Measurements from ENCODE around the gene MEF2B. TPM values are rescaled to one million over a fixed set of nuclear protein-coding genes. Genes with fewer than 3 reads are reported as not detected.
"Not testable (repeated sequence)": the region's sequence is repeated elsewhere in the genome, so short reads cannot be mapped to it uniquely, and the experiment has no call there.

The MEF2B gene
- total RNA-seq, 1 donor from 2014 or later, result 0.97 TPM

DNA sequence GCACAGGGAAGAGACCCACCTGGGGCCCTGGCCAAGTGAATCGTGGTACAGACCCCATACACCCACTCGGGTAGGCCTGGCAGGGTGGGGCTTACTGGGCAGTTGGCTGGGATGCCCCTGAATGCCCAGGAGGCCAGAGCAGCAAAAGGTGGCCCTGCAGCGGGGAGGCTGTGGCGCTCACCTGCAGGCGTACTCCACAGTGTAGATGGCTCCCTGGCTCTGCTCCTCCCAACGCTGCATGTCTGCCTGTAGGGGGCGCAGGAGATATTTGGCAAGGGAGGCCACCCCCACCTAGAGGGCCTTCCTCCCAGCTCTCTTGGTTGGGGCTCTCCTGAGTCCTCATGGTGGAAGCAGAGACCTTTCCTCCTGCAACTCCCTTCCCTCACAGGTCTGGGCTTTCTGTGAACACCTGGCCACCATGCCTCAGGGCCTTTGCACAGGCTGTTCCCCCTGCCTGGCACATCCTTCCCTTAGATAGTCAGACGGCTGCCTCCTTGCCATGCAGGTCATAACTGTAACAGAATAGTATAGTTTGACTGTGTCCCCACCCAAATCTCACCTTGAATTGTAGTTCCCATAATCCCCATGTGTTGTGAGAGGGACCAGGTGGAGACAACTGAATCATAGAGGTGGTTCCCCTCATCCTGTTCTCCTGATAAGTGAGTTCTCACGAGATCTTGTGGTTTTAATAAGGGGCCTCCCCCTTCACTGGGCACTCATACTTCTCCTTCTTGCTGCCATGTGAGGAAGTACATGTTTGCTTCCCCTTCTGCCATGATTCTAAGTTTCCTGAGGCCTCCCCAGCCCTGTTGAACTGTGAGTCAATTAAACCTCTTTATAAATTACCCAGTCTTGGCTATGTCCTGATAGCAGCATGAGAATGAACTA lies 16.0 kb upstream of the MEF2B start:
- H3K9me3 Mint-ChIP-seq (ENCODE audit: unreplicated experiment), result no peaks in the 10 kb centered on the region
- peaks cover 28% of the 10 kb centered on the region for H3K36me3 Mint-ChIP-seq (ENCODE audit: low read depth, unreplicated experiment)
- H3K27me3 Mint-ChIP-seq (ENCODE audit: unreplicated experiment), result peaks cover 11% of the 10 kb centered on the region
- H3K4me1 Mint-ChIP-seq (ENCODE audit: unreplicated experiment), result peaks cover 5% of the 10 kb centered on the region
- DNase-seq (ENCODE audit: low spot score), result peak; percentile 70
- peak; percentile 83 for TF ChIP-seq CTCF (IDR thresholded peaks at IDR 0.05; ENCODE audit: unreplicated experiment)
- H3K27ac Mint-ChIP-seq (ENCODE audit: unreplicated experiment), result no peak overlapping the region
- H3K4me3 Mint-ChIP-seq (ENCODE audit: unreplicated experiment), result no peak overlapping the region

DNA sequence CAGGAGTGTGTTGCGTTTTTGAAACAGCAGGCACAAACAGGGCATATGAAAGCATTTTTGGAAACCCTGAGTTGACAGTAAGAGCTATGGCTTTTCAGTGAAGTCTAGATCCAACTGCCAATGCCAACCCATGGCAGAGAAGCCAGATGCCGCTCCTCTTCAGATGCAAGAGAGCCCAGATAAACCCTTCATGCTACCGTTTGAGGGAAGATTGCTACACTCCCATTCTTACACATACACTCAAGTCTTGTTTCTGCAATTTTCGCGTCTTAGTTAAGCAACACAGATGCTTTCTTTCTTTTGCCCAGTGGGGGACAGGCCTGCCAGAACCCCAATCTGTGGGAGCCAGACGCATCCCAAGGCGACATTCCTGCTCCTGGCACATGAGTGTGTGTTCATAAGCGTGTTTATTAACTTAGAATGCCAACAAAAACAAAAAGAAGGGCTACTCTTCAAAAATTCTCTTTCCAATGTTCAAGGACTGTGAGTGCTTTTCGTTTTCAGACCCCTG lies 11.5 kb upstream of the MEF2B start:
- no peak for TF ChIP-seq CTCF (IDR thresholded peaks at IDR 0.05; ENCODE audit: unreplicated experiment)
- Mint-ChIP-seq H3K4me1 (ENCODE audit: unreplicated experiment) (peaks cover 3% of the 10 kb centered on the region), H3K9me3 (ENCODE audit: unreplicated experiment) (no peaks in the 10 kb centered on the region), H3K27ac (ENCODE audit: unreplicated experiment) (no peak overlapping the region), H3K27me3 (ENCODE audit: unreplicated experiment) (peaks cover 5% of the 10 kb centered on the region), H3K36me3 (ENCODE audit: low read depth, unreplicated experiment) (peaks cover 19% of the 10 kb centered on the region), H3K4me3 (ENCODE audit: unreplicated experiment) (no peak overlapping the region)
- DNase-seq (ENCODE audit: low spot score), result no peak

DNA sequence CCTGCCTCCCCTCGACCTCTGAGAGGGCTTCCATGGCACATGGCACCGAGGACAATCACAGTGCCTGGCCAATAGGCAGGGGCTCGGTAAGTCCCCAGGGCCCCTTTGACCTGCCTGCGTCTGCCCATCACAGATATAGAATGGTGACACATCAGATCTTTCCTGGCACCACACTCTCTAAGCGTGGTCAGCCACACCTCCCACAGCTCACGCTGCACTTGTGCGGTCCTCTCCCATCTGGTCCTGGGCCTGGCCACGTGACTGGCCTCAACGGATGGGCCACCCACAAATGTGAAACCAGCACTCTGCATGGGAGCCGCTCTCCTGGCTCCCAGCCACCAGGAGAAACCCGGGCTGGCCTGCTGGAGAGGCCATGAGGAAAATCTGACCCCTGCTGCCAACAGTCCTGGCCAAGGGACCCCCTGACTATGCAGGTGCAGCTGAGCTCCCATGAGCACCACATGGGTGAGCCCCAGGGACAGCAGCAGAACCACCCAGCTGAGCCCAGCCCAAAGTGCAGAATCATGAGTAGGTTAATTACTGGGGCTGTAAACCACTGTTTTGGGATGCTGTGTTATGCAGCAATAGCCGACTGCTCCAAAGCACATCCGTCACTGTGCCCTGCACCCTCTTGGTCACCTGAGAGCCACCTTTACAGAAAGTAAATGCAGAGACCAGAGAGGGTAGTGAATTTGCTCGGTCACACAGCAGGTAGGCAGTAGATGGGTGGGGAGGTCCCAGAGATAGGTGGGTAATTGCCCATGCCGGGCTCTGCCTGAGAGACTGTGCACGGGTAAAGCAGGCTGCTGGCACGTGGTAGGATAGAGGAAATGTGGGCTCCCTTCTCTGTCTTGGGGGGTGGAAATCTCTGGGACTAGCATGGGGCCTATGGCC lies 9.7 kb upstream of the MEF2B start:
- no peak for DNase-seq (ENCODE audit: low spot score)
- H3K36me3 Mint-ChIP-seq (ENCODE audit: low read depth, unreplicated experiment), result peaks cover 14% of the 10 kb centered on the region
- H3K4me1 Mint-ChIP-seq (ENCODE audit: unreplicated experiment), result no peaks in the 10 kb centered on the region
- H3K27me3 Mint-ChIP-seq (ENCODE audit: unreplicated experiment), result peaks cover 2% of the 10 kb centered on the region
- no peaks in the 10 kb centered on the region for H3K9me3 Mint-ChIP-seq (ENCODE audit: unreplicated experiment)
- TF ChIP-seq CTCF (IDR thresholded peaks at IDR 0.05; ENCODE audit: unreplicated experiment), result no peak
- no peak overlapping the region for H3K4me3 Mint-ChIP-seq (ENCODE audit: unreplicated experiment)
- H3K27ac Mint-ChIP-seq (ENCODE audit: unreplicated experiment), result no peak overlapping the region

- Mint-ChIP-seq H3K27me3 (ENCODE audit: unreplicated experiment) (peaks cover 2% of the 10 kb centered on the region), H3K36me3 (ENCODE audit: low read depth, unreplicated experiment) (peaks cover 9% of the 10 kb centered on the region), H3K9me3 (ENCODE audit: unreplicated experiment) (no peaks in the 10 kb centered on the region), H3K4me1 (ENCODE audit: unreplicated experiment) (no peaks in the 10 kb centered on the region), H3K4me3 (ENCODE audit: unreplicated experiment) (no peak overlapping the region), H3K27ac (ENCODE audit: unreplicated experiment) (no peak overlapping the region)
- no peak for TF ChIP-seq CTCF (IDR thresholded peaks at IDR 0.05; ENCODE audit: unreplicated experiment)
- no peak for DNase-seq (ENCODE audit: low spot score)
These were observed 6.9 kb upstream of the MEF2B start for GRCh38 chr19:19176950-19177349.

DNA sequence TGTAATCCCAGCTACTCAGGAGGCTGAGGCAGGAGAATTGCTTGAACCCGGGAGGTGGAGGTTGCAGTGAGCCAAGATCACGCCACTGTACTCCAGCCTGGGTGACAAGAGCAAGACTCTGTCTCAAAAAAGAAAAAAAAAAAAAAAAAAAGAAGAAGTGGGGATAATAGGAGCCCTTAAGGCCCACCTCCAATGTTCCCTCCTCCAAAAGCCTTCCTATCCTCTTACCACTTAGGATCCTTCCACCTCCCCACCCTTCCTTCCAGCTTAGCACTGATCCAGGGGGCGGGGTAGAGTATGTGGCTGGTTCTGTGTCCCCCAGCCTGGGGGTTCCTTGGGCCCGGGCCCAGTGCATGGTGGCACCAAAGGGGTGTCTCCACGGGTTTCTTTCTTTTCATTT lies 3.2 kb upstream of the MEF2B start:
- not testable (repeated sequence) for H3K4me3 Mint-ChIP-seq (ENCODE audit: unreplicated experiment); H3K36me3 Mint-ChIP-seq (ENCODE audit: low read depth, unreplicated experiment); H3K9me3 Mint-ChIP-seq (ENCODE audit: unreplicated experiment); H3K4me1 Mint-ChIP-seq (ENCODE audit: unreplicated experiment); DNase-seq (ENCODE audit: low spot score); H3K27ac Mint-ChIP-seq (ENCODE audit: unreplicated experiment)
- peaks cover 11% of the 10 kb centered on the region for H3K27me3 Mint-ChIP-seq (ENCODE audit: unreplicated experiment)
